Astrocyte of the spinal cord (primary cell): Measurements from ENCODE around the gene IFNA13.

Source experiments
- DNase-seq: peaks from one replicate; pipeline ENCODE4 v3.0.0; 2011; ENCODE audit warnings: low read depth, low spot score
- H3K4me3 ChIP-seq: 2 replicates; pipeline ENCODE4 v1.5.1; 2011; ENCODE audit warnings: low read depth, mild to moderate bottlenecking, low read length, moderate library complexity
- CTCF ChIP-seq: IDR thresholded peaks from 2 replicates; pipeline ENCODE4 v1.5.1; 2012; ENCODE audit warnings: low read depth, mild to moderate bottlenecking, low read length, inconsistent platforms
- in situ Hi-C: cut with HindIII; loops from 2 replicates; pipeline ENCODE4 v1.10.0; 2017; ENCODE audit warnings: low sequenced_read_pairs

IFNA13 gene

GRCh38 chr9:21367957-21368356 lies at the start of gene IFNA13:
Gene IFNA13 (minus strand): TSS chr9:21368057. CDS start chr9:21368010, 47 bp downstream.
- no peak within 1 kb of the TSS for H3K4me3 ChIP-seq
- in situ Hi-C loops = no loop called here
- no peak for TF ChIP-seq CTCF
- no peak for DNase-seq

DNA sequence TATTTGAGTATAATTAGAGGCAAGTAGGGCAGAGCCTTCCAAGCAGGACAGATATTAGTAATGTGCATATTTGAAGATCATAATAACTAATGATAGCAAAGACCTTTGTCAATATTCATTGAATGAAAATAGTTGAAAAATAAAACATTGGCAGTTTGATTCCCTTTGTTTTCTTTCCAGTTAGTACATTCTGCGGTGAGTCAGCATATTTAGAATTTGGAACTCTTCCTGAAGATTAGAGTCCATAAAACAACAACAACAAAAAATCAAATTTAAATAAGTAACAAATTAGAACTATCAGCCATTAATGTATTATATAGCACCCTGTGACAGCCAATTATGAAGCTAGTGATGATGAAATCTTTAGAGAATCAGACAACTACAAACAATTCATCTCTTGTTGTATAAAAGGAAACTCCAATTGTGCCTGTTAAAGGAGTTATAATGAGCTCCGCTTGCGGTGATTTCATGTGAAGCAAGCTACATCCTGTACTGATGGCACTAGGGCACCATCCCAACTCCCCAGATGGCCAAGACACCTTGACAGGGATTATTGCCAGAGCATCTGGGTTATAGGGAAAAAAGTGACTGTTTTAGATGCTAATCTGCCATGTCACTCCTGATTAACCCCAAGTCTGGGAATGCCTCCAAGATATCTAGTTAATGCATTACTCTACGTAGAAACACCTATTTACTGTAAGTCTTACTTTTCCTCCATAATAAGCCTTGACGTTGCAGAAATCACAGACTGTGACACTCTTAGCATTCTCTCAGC lies 47.8 kb upstream of the IFNA13 start:
- peak; percentile 65 for DNase-seq
- in situ Hi-C loops = no loop called here
- no peak overlapping the region for H3K4me3 ChIP-seq
- TF ChIP-seq CTCF = no peak

GRCh38 chr9:21414220-21414940 lies 46.5 kb upstream of the IFNA13 start:
- H3K4me3 ChIP-seq = no peak overlapping the region
- in situ Hi-C loops = no loop called here
- no peak for DNase-seq
- no peak for TF ChIP-seq CTCF

DNA sequence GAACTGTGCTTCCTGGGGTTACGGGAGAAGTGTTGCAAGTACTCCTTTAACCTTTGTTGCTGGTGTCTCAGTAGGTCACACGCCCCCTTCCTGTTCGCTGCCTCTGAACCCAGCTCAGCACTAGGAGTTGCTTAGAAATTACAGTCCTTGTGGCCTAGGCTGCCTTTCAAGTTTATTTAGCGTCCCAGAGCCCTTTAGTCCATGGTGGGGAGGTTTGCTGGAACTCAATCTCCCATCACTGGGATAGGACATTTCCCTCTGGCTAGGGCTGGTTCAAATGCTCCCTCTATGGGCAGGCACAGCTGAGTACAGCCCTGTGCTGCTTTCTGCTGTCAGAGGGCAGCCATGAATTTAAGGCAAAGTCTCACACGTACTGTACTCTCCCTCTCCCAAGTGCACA lies 45.8 kb upstream of the IFNA13 start:
- H3K4me3 ChIP-seq = no peak overlapping the region
- no peak for DNase-seq
- peak; percentile 5 for TF ChIP-seq CTCF
- in situ Hi-C loops = no loop called here

DNA sequence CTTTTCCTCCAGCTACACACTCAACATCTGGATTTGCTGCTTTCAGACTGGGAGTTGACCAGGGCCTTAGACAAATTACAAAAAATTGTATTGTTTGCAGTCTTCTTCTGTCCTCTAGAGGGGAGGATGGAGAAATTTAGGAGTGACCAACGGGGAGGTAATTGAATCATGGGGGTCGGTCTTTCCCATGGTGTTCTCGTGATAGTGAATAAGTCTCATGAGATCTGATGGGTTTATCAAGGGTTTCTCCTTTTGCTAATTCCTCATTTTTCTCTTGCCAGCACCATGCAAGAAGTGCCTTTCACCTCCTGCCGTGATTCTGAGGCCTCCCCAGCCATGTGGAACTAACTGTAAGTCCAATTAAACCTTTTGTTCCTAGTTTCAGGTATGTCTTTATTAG lies 45.3 kb upstream of the IFNA13 start:
- TF ChIP-seq CTCF = no peak
- no peak overlapping the region for H3K4me3 ChIP-seq
- no peak for DNase-seq
- in situ Hi-C loops = no loop called here

DNA sequence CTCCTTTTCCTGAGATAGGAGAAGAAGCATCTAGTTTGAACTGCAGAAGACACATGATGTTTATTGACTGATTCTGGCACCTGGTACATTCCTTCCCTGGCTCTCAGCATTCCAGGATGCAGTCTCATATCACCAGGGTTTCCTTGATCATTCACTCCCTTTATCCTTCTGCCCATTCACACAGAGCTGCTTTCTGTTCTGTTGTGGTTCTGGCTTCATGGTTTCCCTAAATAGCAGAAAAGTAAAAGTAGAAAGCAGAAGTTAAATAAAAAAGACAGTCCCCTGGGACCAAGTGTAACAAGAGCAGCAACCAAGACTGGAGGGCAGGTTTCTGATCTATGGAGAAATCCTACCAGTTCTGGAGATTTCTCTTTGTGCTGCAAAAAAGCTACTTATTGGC lies 44.2 kb upstream of the IFNA13 start:
- no peak for TF ChIP-seq CTCF
- no peak for DNase-seq
- no peak overlapping the region for H3K4me3 ChIP-seq
- in situ Hi-C loops = no loop called here
